ENCODE measurements around the gene MLPH. TPM values are rescaled to one million over a fixed set of nuclear protein-coding genes. Genes with fewer than 3 reads are reported as not detected.
A peak's percentile ranks its signal among the peaks of the same experiment; 100 is the strongest.

Gene MLPH
- total and polyA plus RNA-seq, 2 of the 13 experiments (the other 11 are each of a cell fraction or from before 2014, with no cell fraction given), result 0.12 TPM; not detected in 1

GRCh38 chr2:237581751-237582746 is 95.0 kb downstream of the MLPH start (continued):
- TF ChIP-seq CEBPZ (IDR thresholded peaks at IDR 0.05; ENCODE audit: low read length) (no peak), ZNF710 (CRISPR knock-in tag; IDR thresholded peaks at IDR 0.05; ENCODE audit: borderline replicate concordance) (no peak), RARA (CRISPR knock-in tag; IDR thresholded peaks at IDR 0.05) (peak; percentile 87), ZNF713 (CRISPR knock-in tag; IDR thresholded peaks at IDR 0.05) (no peak), GZF1 (CRISPR knock-in tag; IDR thresholded peaks at IDR 0.05) (no peak), ZBTB7A (CRISPR knock-in tag; IDR thresholded peaks at IDR 0.05) (no peak), E2F1 (CRISPR knock-in tag; IDR thresholded peaks at IDR 0.05) (no peak), AGO1 (IDR thresholded peaks at IDR 0.05; ENCODE audit: low read depth, low read length, poor library complexity, severe bottlenecking) (peak; percentile 56), ZNF260 (CRISPR knock-in tag; IDR thresholded peaks at IDR 0.05; ENCODE audit: borderline replicate concordance, low read depth) (no peak), MAFK (conservative IDR thresholded peaks at IDR 0.05 in 1 of 2, IDR thresholded peaks at IDR 0.05 in 1 of 2; ENCODE audit: low read length in 2 of 2) (no peak), ETS1 (CRISPR knock-in tag; IDR thresholded peaks at IDR 0.05) (no peak), KLF12 (CRISPR knock-in tag; IDR thresholded peaks at IDR 0.05; ENCODE audit: borderline replicate concordance) (no peak), GMEB1 (CRISPR knock-in tag; IDR thresholded peaks at IDR 0.05; ENCODE audit: borderline replicate concordance) (no peak), UBTF (CRISPR knock-in tag; IDR thresholded peaks at IDR 0.05) (peak; percentile 62; the same call in 1 of the 2 replicates), NAIF1 (CRISPR knock-in tag; IDR thresholded peaks at IDR 0.05; ENCODE audit: borderline replicate concordance) (no peak)
